Brain microvascular endothelial cell (primary cell): ENCODE data around the gene CCDC102A.

Source experiments
- DNase-seq: peaks from one replicate; pipeline ENCODE4 v3.0.0-alpha.2; 2020
- H3K27ac ChIP-seq: fragments of 250-450 bp; sonication (Bioruptor Pico); 2 replicates; pipeline ENCODE4 v1.5.1; 2020; ENCODE audit warnings: mild to moderate bottlenecking, moderate library complexity
- H3K27me3 ChIP-seq: fragments of 250-450 bp; sonication (Bioruptor Pico); replicated peaks from 2 replicates; pipeline ENCODE4 v1.5.1; 2020; ENCODE audit warnings: mild to moderate bottlenecking
- H3K36me3 ChIP-seq: fragments of 250-450 bp; sonication (Bioruptor Pico); replicated peaks from 2 replicates; pipeline ENCODE4 v1.5.1; 2020; ENCODE audit warnings: mild to moderate bottlenecking
- H3K4me3 ChIP-seq: 2 replicates; pipeline ENCODE4 v1.5.1; 2011; ENCODE audit warnings: low read depth, mild to moderate bottlenecking, control low read depth, low read length, moderate library complexity
- CTCF ChIP-seq: IDR thresholded peaks from 2 replicates; pipeline ENCODE4 v1.5.1; 2011; ENCODE audit warnings: low read depth, mild to moderate bottlenecking, moderate library complexity, low read length, control low read depth, inconsistent platforms; ENCODE audit errors: missing control alignments
- in situ Hi-C: cut with HindIII; loops from 2 replicates; pipeline ENCODE4 v1.10.0; 2017; ENCODE audit warnings: low sequenced_read_pairs, low pct_ligation_motif_present

Gene CCDC102A

GRCh38 chr16:57577214-57577613 lies 40.8 kb upstream of the CCDC102A start:
- no peaks in the 10 kb centered on the region for H3K27me3 ChIP-seq
- in situ Hi-C loops = no loop called here
- no peak overlapping the region for H3K4me3 ChIP-seq
- DNase-seq = no peak
- TF ChIP-seq CTCF = no peak
- H3K36me3 ChIP-seq = no peaks in the 10 kb centered on the region
- H3K27ac ChIP-seq = no peak overlapping the region

- TF ChIP-seq CTCF = peak; percentile 99
- peak; percentile 68 for DNase-seq
- Histone ChIP-seq H3K27ac (no peak overlapping the region), H3K4me3 (no peak overlapping the region), H3K36me3 (no peaks in the 10 kb centered on the region), H3K27me3 (no peaks in the 10 kb centered on the region)
- in situ Hi-C loops = no loop called here
These were observed 40.1 kb upstream of the CCDC102A start for GRCh38 chr16:57576429-57576870.

GRCh38 chr16:57575468-57576277 lies 39.3 kb upstream of the CCDC102A start:
- H3K27me3 ChIP-seq = no peaks in the 10 kb centered on the region
- no peak overlapping the region for H3K4me3 ChIP-seq
- no peak for DNase-seq
- in situ Hi-C loops = no loop called here
- no peaks in the 10 kb centered on the region for H3K36me3 ChIP-seq
- TF ChIP-seq CTCF = no peak
- no peak overlapping the region for H3K27ac ChIP-seq

- H3K4me3 ChIP-seq = no peak overlapping the region
- no peak overlapping the region for H3K27ac ChIP-seq
- no peak for DNase-seq
- TF ChIP-seq CTCF = no peak
- no peaks in the 10 kb centered on the region for H3K36me3 ChIP-seq
- no peaks in the 10 kb centered on the region for H3K27me3 ChIP-seq
- in situ Hi-C loops = no loop called here
These were observed 38.5 kb upstream of the CCDC102A start for GRCh38 chr16:57574646-57575467.

GRCh38 chr16:57574086-57574485 lies 37.7 kb upstream of the CCDC102A start:
- no peaks in the 10 kb centered on the region for H3K36me3 ChIP-seq
- no peak for TF ChIP-seq CTCF
- no peaks in the 10 kb centered on the region for H3K27me3 ChIP-seq
- in situ Hi-C loops = no loop called here
- H3K27ac ChIP-seq = no peak overlapping the region
- no peak for DNase-seq
- H3K4me3 ChIP-seq = no peak overlapping the region
